Measurements from ENCODE around the gene KIF3C.
"Not testable (repeated sequence)": the region's sequence is repeated elsewhere in the genome, so short reads cannot be mapped to it uniquely, and the experiment has no call there.

Gene KIF3C

GRCh38 chr2:26008851-26009566 lies 26.7 kb upstream of the KIF3C start:
- TF ChIP-seq CTCF (conservative IDR thresholded peaks at IDR 0.05; ENCODE audit: low read length) = no peak
- H3K4me3 ChIP-seq (ENCODE audit: low read length) = no peak overlapping the region
- peak; percentile 88 for DNase-seq (ENCODE audit: low read depth)

- H3K4me3 ChIP-seq (ENCODE audit: low read length) = no peak overlapping the region
- no peak for DNase-seq (ENCODE audit: low read depth)
- no peak for TF ChIP-seq CTCF (conservative IDR thresholded peaks at IDR 0.05; ENCODE audit: low read length)
These were observed 25.8 kb upstream of the KIF3C start for GRCh38 chr2:26008095-26008494.

- no peak for TF ChIP-seq CTCF (conservative IDR thresholded peaks at IDR 0.05; ENCODE audit: low read length)
- H3K4me3 ChIP-seq (ENCODE audit: low read length) = no peak overlapping the region
- DNase-seq (ENCODE audit: low read depth) = no peak
These were observed 20.5 kb upstream of the KIF3C start for GRCh38 chr2:26002632-26003310.

- no peak for TF ChIP-seq CTCF (conservative IDR thresholded peaks at IDR 0.05; ENCODE audit: low read length)
- H3K4me3 ChIP-seq (ENCODE audit: low read length) = no peak overlapping the region
- DNase-seq (ENCODE audit: low read depth) = peak; percentile 59
These were observed 19.6 kb upstream of the KIF3C start for GRCh38 chr2:26001743-26002351.

GRCh38 chr2:26000561-26001082 lies 18.3 kb upstream of the KIF3C start:
- TF ChIP-seq CTCF (conservative IDR thresholded peaks at IDR 0.05; ENCODE audit: low read length) = no peak

GRCh38 chr2:25999406-25999805 lies 17.1 kb upstream of the KIF3C start:
- H3K4me3 ChIP-seq (ENCODE audit: low read length); DNase-seq (ENCODE audit: low read depth): not testable (repeated sequence)

More at GRCh38 chr2:26000561-26001082, 18.3 kb upstream of the KIF3C start:
- DNase-seq (ENCODE audit: low read depth) = no peak
- H3K4me3 ChIP-seq (ENCODE audit: low read length) = no peak overlapping the region

- not testable (repeated sequence) for DNase-seq (ENCODE audit: low read depth); H3K4me3 ChIP-seq (ENCODE audit: low read length)
These were observed 16.6 kb upstream of the KIF3C start for GRCh38 chr2:25998816-25999383.
